MM.1S (cell line): Measurements from ENCODE around the gene SLC44A5.

ENCODE experiments used
- CTCF ChIP-seq: fragments of 300-600 bp; sonication (generic); IDR thresholded peaks from 2 replicates; pipeline ENCODE4 v1.5.1; 2016; ENCODE audit warnings: antibody characterized with exemption, low read length, mixed read lengths
- EZH2 ChIP-seq: fragments of 300-600 bp; sonication (generic); optimal IDR thresholded peaks from 2 replicates; pipeline ENCODE3; 2017; ENCODE audit warnings: low read depth, mild to moderate bottlenecking, antibody characterized with exemption, low read length, mixed read lengths
- EZH2phosphoT487 ChIP-seq: fragments of 300-600 bp; sonication (generic); IDR thresholded peaks from 2 replicates; pipeline ENCODE4 v1.6.1; 2018; ENCODE audit warnings: antibody characterized with exemption, low read length

- TF ChIP-seq CTCF (no peak), EZH2phosphoT487 (no peak), EZH2 (no peak)
Measured at GRCh38 chr1:75234562-75234961, 376.4 kb downstream of the SLC44A5 start.
